HG03460 (cell line): Measurements from ENCODE around the gene LOXL3.

Experiments used
- ATAC-seq: cut with Tn5 transposase; IDR thresholded peaks from one replicate; pipeline ENCODE4 v1.9.1; 2021; ENCODE audit not compliant: unreplicated experiment

LOXL3 gene

DNA sequence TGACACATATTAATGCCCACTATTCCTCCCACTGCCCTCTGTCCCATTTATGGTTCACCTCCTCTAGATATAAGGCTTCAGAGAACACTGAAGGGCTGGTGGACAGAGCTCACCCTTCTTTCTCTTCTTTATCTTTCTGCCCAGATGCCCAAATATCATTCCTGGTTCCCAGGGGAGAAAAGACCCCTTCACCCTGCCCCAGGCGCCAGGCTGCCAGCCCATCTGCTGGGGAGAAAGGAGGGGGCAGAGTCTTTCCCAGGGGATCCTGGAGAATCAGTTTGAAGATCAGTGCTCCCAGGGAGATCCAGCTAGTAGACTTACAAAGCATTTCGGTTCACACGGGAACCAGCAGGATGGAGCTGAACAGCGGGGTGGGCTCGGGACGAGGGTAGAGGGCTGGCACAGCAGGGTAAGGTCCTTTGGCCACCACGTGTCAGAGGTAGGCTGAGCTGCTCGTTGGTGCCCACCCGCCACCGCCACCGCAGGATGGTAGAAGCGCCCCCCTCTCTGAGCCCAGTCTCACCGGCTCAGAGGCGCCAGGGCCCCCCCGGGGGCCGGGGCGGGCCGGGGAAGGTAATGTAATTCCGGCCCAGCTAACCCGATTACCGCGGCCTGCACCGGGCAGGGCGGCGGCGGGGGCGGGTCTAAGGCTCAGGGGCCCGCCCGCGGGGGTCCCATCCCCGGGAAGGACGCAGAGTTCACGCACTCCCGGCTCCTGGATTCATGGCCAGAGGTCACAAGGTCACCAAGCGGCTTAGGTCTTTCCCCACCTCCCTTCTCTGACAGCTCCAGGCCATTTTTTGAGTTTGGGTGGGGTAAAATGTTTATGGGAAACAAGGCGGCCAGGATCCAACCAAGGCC lies 40.8 kb downstream of the LOXL3 start:
- no peak for ATAC-seq

DNA sequence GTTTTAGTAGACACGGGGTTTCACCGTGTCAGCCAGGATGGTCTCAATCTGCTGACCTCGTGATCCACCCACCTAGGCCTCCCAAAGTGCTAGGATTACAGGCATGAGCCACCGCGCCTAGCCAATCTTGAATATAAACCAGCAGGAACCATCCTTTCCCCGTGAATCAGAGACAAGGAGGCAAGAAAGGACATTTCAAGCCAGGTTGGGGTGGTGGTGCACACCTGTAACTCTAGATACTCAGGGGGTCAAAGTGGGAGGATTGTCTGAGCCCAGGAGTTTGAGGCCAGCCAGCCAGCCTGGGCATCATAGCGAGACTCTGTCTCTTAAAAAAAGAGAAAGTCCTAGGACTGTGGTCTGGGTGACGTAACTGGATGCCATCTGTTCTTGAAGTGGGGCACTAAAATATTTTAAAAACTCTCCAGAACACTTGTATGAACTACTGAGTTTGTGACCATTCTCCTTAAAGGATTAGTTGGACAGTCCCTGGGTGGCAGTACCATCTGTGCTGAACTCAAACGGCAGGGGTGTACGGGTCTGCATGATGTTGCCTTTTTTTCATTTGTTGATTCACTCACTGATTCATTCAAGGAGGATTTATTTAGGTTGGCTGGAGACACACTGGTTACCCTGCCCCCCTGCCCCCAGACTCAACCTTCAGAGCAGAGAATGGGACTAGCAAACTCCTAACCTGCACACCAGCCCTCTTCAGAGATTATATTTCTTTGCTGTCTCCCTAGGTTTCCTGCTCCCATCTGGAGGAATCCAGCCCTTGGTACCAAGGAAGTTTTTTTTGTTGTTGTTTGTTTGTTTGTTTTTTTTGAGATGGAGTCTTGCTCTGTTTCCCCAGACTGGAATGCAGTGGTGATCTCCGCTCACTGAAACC lies 42.4 kb downstream of the LOXL3 start:
- no peak for ATAC-seq

DNA sequence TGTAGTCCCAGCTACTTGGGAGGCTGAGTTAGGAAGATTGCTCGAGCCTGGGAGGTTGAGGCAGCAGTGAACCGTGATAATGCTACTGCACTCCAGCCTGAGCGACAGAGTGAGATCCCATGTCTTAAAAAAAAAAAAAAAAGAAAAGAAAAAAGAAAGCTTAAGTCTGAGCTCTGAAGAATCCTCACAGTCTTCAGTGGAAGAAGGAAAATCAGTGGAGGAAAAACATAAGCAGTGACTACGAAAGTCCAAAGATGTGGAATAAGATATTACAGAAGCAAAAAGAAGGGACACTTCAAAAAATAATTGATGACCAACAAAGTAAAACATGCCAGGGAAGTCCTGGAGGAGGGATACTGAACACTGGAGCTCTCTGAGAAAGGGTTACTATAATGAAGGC lies 43.5 kb downstream of the LOXL3 start:
- no peak for ATAC-seq

DNA sequence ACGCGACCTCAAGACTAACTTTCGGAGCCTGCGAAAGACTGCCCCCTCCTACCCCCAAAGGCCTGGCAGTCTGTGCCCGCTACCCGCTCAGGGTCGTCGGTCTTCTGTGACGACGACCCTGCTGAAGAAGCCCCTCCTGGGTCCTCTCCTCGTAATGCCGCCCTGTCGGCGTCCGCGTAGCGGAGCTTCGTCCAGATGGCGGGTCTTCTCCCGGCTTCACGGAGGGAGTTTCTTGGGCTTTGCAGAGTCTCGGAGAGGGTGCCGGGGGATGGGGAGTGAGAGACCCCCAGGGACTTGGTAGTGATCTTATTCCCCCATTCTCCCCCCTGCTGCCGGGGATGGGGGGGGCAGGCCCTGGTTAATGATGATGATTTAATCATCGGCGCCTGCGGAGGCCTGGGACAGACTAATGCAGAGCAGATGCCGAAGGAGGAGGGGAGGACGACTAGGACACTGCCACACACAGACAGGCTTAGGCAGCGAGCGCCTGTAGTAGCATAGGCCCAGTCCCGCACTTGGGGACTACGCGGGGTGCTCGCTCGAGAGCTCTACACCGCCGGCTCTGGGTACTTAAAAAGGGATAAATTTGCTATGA lies 45.7 kb downstream of the LOXL3 start:
- ATAC-seq, result peak; percentile 10

- peak; percentile 90 for ATAC-seq
Observed at GRCh38 chr2:74507145-74507925, 46.4 kb downstream of the LOXL3 start, which contains the start of gene PCGF1. PCGF1 (minus strand) TSS chr2:74507695; CDS start chr2:74507668, 27 bp downstream.

DNA sequence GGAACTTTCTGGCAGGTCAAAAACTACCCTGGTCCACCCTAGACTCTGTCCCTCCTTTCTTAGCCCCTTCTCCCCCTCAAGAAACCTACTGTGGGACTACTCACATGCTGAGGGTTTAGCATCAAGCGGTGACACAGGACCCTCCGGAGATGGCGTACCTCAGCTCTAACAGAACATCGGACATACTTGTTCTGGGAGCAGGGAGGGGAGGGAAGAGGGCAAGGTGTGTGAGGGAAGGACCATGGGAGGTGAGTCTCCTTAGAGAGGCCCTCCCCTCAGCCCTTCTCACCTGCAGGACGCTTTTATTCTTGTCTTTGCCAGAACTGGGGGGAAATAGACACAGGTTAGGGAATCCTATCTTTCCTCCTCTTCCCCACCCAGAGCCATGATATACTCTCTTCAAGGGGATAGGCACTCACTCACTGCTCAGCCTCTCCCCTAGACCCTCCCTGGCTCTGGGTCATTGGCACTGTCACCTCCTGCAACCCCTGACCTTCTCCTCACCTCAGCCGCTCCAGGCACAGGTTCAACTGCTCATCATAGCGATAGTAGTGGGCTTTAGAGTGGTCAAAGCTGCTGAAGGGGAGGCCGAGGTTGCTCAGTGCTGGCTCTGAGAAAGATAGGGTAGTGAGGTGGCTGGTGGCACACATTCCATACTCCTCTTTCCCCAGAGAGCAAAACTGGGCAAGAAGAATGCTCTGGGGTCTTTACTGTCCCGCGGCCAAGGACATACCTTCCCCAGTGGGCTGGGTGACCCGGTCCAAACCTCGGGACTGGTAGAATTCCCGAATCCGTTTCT lies 48.1 kb downstream of the LOXL3 start:
- no peak for ATAC-seq

DNA sequence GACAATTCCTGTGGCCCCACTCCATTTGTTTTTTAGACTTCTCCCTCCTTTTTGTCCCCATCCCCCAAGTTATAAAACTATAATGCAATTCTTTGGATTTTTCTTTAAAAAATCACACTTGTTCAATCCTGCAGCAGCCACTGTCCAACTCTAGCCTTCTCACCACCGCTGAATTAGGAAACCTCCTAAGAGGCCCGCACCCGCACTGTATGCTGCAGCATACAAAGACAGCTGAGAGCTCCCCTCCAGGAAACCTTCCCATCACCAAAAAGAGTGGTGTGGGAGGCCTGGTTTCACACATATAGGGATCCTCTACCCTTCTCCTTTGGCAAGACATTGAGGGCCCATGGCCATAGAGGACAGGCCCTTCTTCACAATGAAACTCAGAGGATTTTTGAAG lies 49.2 kb downstream of the LOXL3 start:
- no peak for ATAC-seq

- no peak for ATAC-seq
Observed at GRCh38 chr2:74503506-74504475, 50.0 kb downstream of the LOXL3 start.

- ATAC-seq, result peak; percentile 38
Observed at GRCh38 chr2:74502720-74503505, 50.8 kb downstream of the LOXL3 start.

DNA sequence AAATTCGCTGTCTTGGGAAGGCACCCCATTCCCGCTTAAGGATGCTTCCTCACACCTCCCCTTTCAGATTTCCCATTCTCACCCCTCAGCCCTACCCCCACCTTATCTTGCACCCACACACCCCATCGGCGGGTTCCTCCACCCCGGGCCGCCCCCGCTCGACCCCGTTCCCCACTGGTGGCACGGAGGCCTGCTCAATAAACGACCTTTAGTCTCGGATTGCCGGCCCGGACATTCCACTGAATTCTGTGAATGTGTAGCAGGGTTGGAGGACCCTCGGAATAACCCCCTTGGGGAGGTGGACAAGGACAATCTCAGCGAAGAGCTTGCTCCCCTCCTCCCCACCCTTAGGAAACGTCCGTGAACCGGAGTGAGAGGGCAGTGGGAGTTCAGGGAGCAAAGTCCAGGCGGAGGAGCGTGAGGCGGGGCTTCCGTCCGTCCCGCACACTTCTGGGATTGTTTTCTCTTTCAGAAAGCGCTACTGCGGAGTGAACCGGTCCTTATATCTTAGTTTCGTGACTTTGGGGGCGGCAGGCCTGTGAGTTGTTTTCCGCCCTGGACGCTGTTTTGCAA lies 51.5 kb downstream of the LOXL3 start:
- ATAC-seq, result no peak

- ATAC-seq, result no peak
Observed at GRCh38 chr2:74501335-74502071, 52.2 kb downstream of the LOXL3 start.

GRCh38 chr2:74500578-74500946 lies 53.2 kb downstream of the LOXL3 start:
- ATAC-seq, result no peak

DNA sequence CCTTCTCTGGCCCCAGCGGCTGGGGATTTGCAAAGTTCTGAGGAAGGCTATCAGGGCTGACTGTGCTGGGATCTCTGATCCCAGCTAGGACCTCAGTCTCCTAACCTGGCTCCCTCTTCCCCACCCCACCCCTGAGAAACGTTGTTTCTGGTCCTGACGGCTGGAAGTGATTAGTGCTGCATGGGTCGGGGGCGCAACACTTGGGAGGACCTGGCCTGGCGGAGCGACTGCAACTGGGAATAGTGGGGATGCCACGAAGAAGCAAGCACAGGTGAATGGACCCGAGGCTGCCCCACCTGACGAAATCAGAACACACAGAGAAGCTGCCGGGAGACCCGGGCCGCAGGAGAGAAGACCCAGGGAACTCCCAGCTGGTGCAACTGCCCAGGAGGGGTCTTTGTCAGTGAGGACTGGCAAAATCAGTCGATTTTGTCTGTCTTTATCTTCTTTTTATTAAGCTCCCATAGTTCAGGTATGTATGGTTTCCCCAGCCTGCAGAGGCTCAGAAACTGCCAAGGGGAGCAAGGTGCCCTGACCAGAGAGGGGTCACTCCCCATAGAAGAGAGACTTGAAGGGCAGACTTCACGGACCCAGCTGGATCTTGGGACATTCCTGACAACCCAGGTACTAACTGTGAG lies 53.7 kb downstream of the LOXL3 start:
- ATAC-seq, result no peak

DNA sequence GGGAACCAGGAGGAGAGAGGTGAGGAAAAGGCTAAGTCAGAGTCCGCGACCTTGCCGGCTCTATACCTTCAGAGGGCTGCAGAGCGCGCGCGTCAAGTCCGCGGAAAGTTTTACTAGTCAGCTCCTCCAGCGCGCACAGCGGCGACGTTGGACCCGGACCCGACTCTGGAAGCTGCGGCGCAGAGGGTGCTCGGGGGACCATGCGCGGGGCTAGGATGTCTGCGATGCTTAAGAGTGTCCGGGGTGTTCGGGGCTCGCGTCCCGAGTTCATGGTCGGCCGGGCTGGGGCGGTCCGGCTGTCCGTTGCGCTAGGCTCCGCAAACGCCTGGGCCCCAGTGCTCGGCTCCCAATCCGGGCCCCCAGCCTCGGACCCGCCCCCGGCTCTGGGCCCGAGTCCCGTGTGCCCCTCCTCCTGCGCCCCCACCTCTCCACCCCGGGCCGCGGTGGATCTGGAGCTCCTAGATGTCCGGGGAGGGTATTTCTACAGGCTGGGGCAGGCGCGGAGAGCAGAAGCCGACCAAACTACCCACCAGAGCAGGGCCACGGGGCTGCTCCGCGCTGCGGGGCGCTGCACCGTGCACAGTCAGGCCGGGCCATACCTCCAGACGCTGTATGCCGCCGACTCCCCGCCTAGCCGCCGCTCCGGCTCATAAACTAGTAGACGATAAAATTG lies 54.3 kb downstream of the LOXL3 start, which contains the start of gene LBX2:
Gene LBX2 (minus strand): TSS at position 337 of the 673 bp plus-strand sequence. CDS start 66 bp downstream, at position 271.
- no peak for ATAC-seq

GRCh38 chr2:74498500-74499266 lies 55.1 kb downstream of the LOXL3 start:
- ATAC-seq, result no peak
